Measurements from ENCODE around the gene CLRN2. TPM values are rescaled to one million over a fixed set of nuclear protein-coding genes. Genes with fewer than 3 reads are reported as not detected.

CLRN2 gene
- total and polyA plus RNA-seq, 5 donors from 2014 or later, result not detected

DNA sequence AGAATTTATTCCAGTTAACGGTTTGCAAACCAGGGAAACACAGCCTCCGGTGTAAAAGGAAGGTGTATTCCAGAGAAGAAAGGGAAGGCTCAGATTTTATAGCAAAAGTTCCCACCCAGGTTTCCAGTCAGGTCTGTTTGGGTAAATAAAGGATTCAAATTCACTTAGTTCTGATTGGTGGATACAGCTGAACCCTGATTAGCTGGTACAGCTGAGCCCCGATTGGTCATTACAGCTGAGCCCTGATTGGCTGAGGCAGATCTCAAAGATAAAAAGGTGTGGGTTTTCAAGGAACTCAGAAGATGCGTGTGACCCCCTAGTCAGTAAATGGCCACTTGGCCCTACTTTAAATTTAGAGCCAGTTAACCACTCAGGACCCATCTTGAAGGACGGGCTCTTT lies 6.6 kb downstream of the CLRN2 start:
- DNase-seq, result no peak
- H3K4me3 Mint-ChIP-seq, result no peak overlapping the region
- no peaks in the 10 kb centered on the region for H3K4me1 ChIP-seq (ENCODE audit: control insufficient read depth, insufficient read depth, low read length, poor library complexity, severe bottlenecking)
- no peaks in the 10 kb centered on the region for H3K9me3 Mint-ChIP-seq
- no peaks in the 10 kb centered on the region for H3K36me3 Mint-ChIP-seq
- no peak overlapping the region for H3K27ac ChIP-seq (ENCODE audit: insufficient read depth, low read length, poor library complexity, severe bottlenecking)
- H3K27ac Mint-ChIP-seq, result no peak overlapping the region
- no peak overlapping the region for H3K4me3 ChIP-seq (ENCODE audit: low read depth, low read length)
- peaks cover 38% of the 10 kb centered on the region for H3K27me3 Mint-ChIP-seq
- no peaks in the 10 kb centered on the region for H3K36me3 ChIP-seq (ENCODE audit: control insufficient read depth, insufficient read depth, low read length)
- no peaks in the 10 kb centered on the region for H3K4me1 Mint-ChIP-seq
- ATAC-seq (ENCODE audit: low read depth in 2 of 2), result no peak
- H3K27me3 ChIP-seq (ENCODE audit: control insufficient read depth, insufficient read depth, low read length), result peaks cover 4% of the 10 kb centered on the region
- no peaks in the 10 kb centered on the region for H3K9me3 ChIP-seq (ENCODE audit: control insufficient read depth in 2 of 2, low read length in 2 of 2)

DNA sequence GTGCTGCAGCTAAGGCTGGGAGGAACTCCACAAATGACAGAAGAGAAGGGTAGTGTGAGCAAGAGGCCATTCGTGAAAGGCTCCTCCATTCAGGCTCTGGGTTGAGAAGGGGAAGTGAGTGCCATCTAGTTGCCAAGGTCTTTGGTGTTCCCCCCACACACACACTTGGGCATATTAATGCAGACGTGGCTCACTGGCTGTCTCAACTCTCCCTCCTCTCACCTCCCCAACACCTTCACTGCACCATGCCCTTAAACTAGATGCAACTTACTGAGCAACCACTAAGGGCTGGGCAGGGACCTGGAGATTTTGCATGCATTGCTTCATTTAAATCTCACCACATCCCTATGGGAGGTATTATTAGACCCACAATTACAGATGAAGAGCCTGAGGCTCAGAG lies 8.7 kb downstream of the CLRN2 start:
- Mint-ChIP-seq H3K27ac (peak overlapping the region in 1 of 3 donors; percentile 2), H3K27me3 (peaks cover 45% of the 10 kb centered on the region), H3K4me1 (no peaks in the 10 kb centered on the region), H3K36me3 (no peaks in the 10 kb centered on the region), H3K4me3 (no peak overlapping the region), H3K9me3 (no peaks in the 10 kb centered on the region)
- Histone ChIP-seq H3K9me3 (ENCODE audit: control insufficient read depth in 2 of 2, low read length in 2 of 2) (no peaks in the 10 kb centered on the region), H3K36me3 (ENCODE audit: control insufficient read depth, insufficient read depth, low read length) (no peaks in the 10 kb centered on the region), H3K4me3 (ENCODE audit: low read depth, low read length) (no peak overlapping the region), H3K27ac (ENCODE audit: insufficient read depth, low read length, poor library complexity, severe bottlenecking) (no peak overlapping the region), H3K4me1 (ENCODE audit: control insufficient read depth, insufficient read depth, low read length, poor library complexity, severe bottlenecking) (no peaks in the 10 kb centered on the region), H3K27me3 (ENCODE audit: control insufficient read depth, insufficient read depth, low read length) (peaks cover 2% of the 10 kb centered on the region)
- no peak for DNase-seq
- ATAC-seq (ENCODE audit: low read depth in 2 of 2), result peak in 1 of 2 donors; percentile 28

DNA sequence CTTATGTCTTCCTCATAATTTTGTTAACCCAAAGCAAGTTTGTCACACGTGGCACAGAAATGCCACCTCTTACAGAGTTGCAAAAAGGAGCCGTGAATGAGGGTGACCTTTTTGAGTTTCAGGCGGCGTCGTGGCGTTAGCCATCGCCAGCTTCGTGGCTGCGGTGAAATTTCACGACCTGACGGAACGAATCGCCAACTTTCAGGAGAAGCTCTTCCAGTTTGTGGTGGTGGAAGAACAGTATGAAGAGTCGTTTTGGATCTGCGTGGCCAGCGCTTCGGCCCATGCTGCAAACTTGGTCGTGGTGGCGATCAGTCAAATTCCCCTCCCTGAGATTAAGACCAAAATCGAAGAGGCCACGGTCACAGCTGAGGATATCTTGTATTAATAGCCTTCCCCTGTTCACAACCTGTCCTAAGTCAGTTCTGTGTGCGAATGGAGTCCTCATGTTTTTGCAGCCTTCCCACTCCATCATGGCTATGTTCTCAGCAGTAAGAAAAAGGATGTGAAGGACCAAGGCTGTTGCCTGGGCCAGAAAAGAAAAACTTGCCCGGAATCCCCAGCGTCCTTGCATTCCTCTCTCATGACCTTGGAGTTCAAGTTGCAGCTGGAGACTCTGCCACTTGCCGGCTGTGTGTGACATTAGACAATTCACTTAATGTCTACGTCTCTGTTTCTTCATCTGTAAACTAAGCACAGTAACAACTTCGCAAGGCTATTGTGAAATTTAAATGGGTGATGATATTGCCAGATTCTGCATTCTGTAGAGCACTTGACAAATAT lies 11.9 kb downstream of the CLRN2 start:
- Histone ChIP-seq H3K4me3 (ENCODE audit: low read depth, low read length) (no peak overlapping the region), H3K27ac (ENCODE audit: insufficient read depth, low read length, poor library complexity, severe bottlenecking) (no peak overlapping the region), H3K36me3 (ENCODE audit: control insufficient read depth, insufficient read depth, low read length) (no peaks in the 10 kb centered on the region), H3K27me3 (ENCODE audit: control insufficient read depth, insufficient read depth, low read length) (peaks cover 2% of the 10 kb centered on the region), H3K9me3 (ENCODE audit: control insufficient read depth in 2 of 2, low read length in 2 of 2) (no peaks in the 10 kb centered on the region), H3K4me1 (ENCODE audit: control insufficient read depth, insufficient read depth, low read length, poor library complexity, severe bottlenecking) (no peaks in the 10 kb centered on the region)
- Mint-ChIP-seq H3K27ac (no peak overlapping the region), H3K27me3 (peaks cover 36% of the 10 kb centered on the region), H3K36me3 (no peaks in the 10 kb centered on the region), H3K9me3 (no peaks in the 10 kb centered on the region), H3K4me3 (no peak overlapping the region), H3K4me1 (no peaks in the 10 kb centered on the region)
- DNase-seq (no peak), ATAC-seq (ENCODE audit: low read depth in 2 of 2) (no peak)

DNA sequence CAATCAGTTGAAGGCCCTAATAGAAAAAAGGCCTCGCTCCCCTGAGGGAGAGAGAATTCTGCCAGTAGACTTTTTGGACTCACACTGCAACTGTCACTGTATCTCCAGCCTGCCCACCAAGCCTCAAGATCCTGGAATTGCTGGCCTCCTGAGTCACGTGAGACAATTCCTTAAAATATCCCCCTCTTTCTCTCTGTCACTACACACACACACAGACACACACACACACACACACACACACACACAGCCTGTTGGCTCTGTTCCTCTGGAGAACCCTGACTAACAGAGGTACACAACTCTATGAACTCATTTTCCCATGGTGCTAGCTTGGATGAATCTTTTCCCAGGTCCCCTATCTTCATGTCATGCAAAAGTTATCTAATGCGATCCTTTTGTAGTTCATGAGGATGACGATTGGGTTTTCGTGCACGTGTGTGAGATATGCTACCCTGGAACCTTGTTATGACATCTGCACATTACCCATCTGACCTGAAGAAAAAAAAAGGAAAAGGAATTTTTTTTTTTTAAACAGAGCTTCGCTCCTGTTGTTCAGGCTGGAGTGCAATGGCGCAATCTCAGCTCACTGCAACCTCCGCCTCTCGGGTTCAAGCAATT lies 13.7 kb downstream of the CLRN2 start:
- Histone ChIP-seq H3K27ac (ENCODE audit: insufficient read depth, low read length, poor library complexity, severe bottlenecking) (no peak overlapping the region), H3K36me3 (ENCODE audit: control insufficient read depth, insufficient read depth, low read length) (no peaks in the 10 kb centered on the region), H3K9me3 (ENCODE audit: control insufficient read depth in 2 of 2, low read length in 2 of 2) (no peaks in the 10 kb centered on the region), H3K4me1 (ENCODE audit: control insufficient read depth, insufficient read depth, low read length, poor library complexity, severe bottlenecking) (no peaks in the 10 kb centered on the region), H3K27me3 (ENCODE audit: control insufficient read depth, insufficient read depth, low read length) (peaks cover 5% of the 10 kb centered on the region), H3K4me3 (ENCODE audit: low read depth, low read length) (no peak overlapping the region)
- DNase-seq (no peak), ATAC-seq (ENCODE audit: low read depth in 2 of 2) (no peak)
- no peaks in the 10 kb centered on the region for H3K36me3 Mint-ChIP-seq
- H3K9me3 Mint-ChIP-seq, result no peaks in the 10 kb centered on the region
- H3K4me3 Mint-ChIP-seq, result no peak overlapping the region
- H3K4me1 Mint-ChIP-seq, result no peaks in the 10 kb centered on the region
- peaks cover 29% of the 10 kb centered on the region for H3K27me3 Mint-ChIP-seq
- H3K27ac Mint-ChIP-seq, result no peak overlapping the region

DNA sequence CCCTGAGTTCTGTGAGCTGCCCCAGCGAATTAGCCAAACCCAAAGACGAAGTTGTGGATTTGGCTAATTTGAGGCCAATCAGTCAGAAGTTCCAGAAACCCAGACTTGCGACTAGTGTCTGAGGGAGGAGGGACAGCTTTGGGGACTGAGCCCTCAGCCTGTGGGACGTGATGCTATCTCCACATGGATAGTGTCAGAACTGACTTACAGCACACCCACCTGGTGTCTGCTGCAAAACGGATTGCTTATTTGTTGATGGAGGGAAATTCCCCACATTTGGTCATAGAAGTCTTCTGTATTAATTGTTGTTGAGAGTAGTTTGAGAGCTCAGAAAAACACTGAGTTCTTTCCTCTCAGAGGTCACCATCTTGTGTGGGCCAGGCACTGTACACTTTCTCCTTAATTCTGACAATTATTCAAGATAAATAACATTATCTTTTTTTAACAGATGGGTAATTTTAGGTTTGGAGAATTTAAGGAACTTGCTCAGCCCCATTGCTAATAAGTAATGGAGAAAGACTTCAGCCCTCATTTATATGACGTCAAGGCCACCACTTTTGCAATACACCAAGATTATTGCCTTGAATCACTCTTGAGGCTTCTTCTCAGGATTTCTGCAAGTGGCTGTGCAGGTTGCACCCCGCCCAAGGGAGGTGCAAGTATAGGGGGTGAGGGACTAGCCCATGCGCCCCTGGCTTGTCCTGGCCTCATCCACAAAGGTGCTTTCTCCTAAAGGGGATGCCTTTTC lies 16.7 kb downstream of the CLRN2 start:
- Histone ChIP-seq H3K36me3 (ENCODE audit: control insufficient read depth, insufficient read depth, low read length) (no peaks in the 10 kb centered on the region), H3K4me3 (ENCODE audit: low read depth, low read length) (no peak overlapping the region), H3K9me3 (ENCODE audit: control insufficient read depth in 2 of 2, low read length in 2 of 2) (no peaks in the 10 kb centered on the region), H3K4me1 (ENCODE audit: control insufficient read depth, insufficient read depth, low read length, poor library complexity, severe bottlenecking) (no peaks in the 10 kb centered on the region), H3K27ac (ENCODE audit: insufficient read depth, low read length, poor library complexity, severe bottlenecking) (no peak overlapping the region), H3K27me3 (ENCODE audit: control insufficient read depth, insufficient read depth, low read length) (peaks cover 5% of the 10 kb centered on the region)
- no peaks in the 10 kb centered on the region for H3K9me3 Mint-ChIP-seq
- DNase-seq (no peak), ATAC-seq (ENCODE audit: low read depth in 2 of 2) (no peak)
- no peak overlapping the region for H3K4me3 Mint-ChIP-seq
- H3K4me1 Mint-ChIP-seq, result peaks cover 0 to 4% (median 2%) of the 10 kb centered on the region in 4 donors
- H3K36me3 Mint-ChIP-seq, result no peaks in the 10 kb centered on the region
- peaks cover 24% of the 10 kb centered on the region for H3K27me3 Mint-ChIP-seq
- H3K27ac Mint-ChIP-seq, result no peak overlapping the region

DNA sequence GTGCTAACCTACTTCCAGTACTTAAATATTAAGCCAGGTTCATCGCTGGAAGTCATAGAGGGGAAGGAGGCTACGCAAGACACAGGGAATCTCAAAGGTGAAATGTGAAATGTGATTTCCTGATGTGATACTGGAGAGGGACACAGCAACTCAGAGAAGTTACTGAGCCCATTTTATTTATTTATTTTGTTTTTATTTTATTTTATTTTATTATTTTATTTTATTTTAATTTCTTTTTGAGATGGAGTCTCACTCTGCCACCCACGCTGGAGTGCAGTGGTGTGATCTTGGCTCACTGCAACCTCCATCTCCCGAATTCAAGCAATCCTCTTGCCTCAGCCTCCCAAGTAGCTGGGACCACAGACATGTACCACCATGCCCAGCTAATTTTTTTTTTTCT lies 19.7 kb downstream of the CLRN2 start:
- Histone ChIP-seq H3K4me1 (ENCODE audit: control insufficient read depth, insufficient read depth, low read length, poor library complexity, severe bottlenecking) (no peaks in the 10 kb centered on the region), H3K27me3 (ENCODE audit: control insufficient read depth, insufficient read depth, low read length) (peaks cover 3% of the 10 kb centered on the region), H3K27ac (ENCODE audit: insufficient read depth, low read length, poor library complexity, severe bottlenecking) (no peak overlapping the region), H3K4me3 (ENCODE audit: low read depth, low read length) (no peak overlapping the region), H3K36me3 (ENCODE audit: control insufficient read depth, insufficient read depth, low read length) (no peaks in the 10 kb centered on the region), H3K9me3 (ENCODE audit: control insufficient read depth in 2 of 2, low read length in 2 of 2) (no peaks in the 10 kb centered on the region)
- Mint-ChIP-seq H3K27ac (no peak overlapping the region), H3K4me3 (no peak overlapping the region), H3K27me3 (peaks cover 25% of the 10 kb centered on the region), H3K9me3 (no peaks in the 10 kb centered on the region), H3K4me1 (peaks cover 0 to 4% (median 2%) of the 10 kb centered on the region in 4 donors), H3K36me3 (no peaks in the 10 kb centered on the region)
- ATAC-seq (ENCODE audit: low read depth in 2 of 2) (no peak), DNase-seq (no peak)

DNA sequence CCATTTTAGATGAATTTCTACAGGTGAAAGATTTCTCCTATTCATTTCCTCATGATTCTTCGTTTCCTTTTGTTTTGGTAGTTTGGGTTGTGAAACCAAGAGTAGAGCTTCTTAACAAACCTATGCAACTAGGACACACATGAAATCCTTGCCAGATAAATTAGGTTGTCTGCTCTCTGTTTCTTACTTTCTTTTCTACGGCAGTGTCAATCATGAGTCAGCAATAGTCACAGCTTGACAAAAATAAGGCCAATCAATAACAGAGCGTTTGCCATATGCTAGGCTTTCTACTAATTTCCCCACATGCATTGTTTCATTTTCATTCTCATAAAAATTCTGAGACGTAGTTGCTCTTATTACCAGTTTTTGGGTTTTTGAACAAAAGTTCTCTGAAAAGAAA lies 20.3 kb downstream of the CLRN2 start:
- peaks cover 0 to 4% (median 2%) of the 10 kb centered on the region in 4 donors for H3K4me1 Mint-ChIP-seq
- Histone ChIP-seq H3K4me3 (ENCODE audit: low read depth, low read length) (no peak overlapping the region), H3K27ac (ENCODE audit: insufficient read depth, low read length, poor library complexity, severe bottlenecking) (no peak overlapping the region), H3K27me3 (ENCODE audit: control insufficient read depth, insufficient read depth, low read length) (peaks cover 3% of the 10 kb centered on the region), H3K36me3 (ENCODE audit: control insufficient read depth, insufficient read depth, low read length) (no peaks in the 10 kb centered on the region), H3K4me1 (ENCODE audit: control insufficient read depth, insufficient read depth, low read length, poor library complexity, severe bottlenecking) (no peaks in the 10 kb centered on the region), H3K9me3 (ENCODE audit: control insufficient read depth in 2 of 2, low read length in 2 of 2) (no peaks in the 10 kb centered on the region)
- H3K27ac Mint-ChIP-seq, result no peak overlapping the region
- no peak for ATAC-seq (ENCODE audit: low read depth in 2 of 2)
- H3K9me3 Mint-ChIP-seq, result no peaks in the 10 kb centered on the region
- peaks cover 29% of the 10 kb centered on the region for H3K27me3 Mint-ChIP-seq
- no peaks in the 10 kb centered on the region for H3K36me3 Mint-ChIP-seq
- no peak overlapping the region for H3K4me3 Mint-ChIP-seq
- DNase-seq, result peak in 1 of 3 donors; percentile 29
